ENCODE data around the gene PLEKHA8.

DNA sequence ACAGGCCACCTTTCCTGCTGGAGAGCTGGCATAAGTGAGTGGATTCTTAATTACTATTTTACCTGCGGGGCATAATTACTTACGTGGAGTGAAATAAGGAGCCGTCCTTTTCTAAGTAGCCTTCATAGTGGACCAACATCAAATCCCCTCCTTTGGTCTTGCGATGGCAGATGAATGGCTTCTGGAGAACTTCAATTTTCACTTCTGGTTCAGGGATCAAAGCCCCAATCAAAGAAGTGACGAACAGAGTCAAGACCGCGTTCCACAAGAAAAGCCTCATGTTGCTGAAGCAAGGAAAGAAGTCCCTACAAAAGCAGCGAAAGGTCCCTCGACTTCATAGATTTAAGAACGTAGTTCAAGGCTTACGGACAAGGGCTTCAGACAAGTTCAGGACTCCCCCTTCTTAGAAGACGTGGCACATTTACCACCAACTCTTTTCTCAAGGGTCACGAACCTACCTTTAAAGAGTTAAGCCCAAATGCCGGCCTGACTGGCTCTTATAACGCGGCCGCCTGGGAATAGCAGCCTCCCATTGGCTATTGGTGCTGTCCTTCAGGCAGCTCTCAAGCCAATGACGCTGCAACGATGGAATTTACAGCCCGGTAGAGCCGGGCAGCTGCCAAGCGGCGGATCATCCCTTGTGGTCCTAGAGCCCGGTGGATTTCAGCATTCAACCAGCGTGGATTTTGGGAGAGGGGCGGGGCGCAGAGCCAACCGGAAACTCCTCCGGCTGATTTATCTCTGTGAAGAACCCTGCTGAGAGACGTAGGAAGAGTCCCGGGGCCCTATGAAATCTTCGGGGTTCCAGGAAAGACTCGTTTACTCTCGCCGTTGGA, 1.8 kb upstream of the PLEKHA8 start, which contains the start of gene FKBP14:
- TF ChIP-seq MAX (IDR thresholded peaks at IDR 0.05) (peak; percentile 63; the same call in 1 of the 2 replicates), FOXM1 (IDR thresholded peaks at IDR 0.05; ENCODE audit: borderline replicate concordance, low read depth) (no peak), EP300 (IDR thresholded peaks at IDR 0.05; ENCODE audit: borderline replicate concordance) (no peak; the same call in 1 of the 2 replicates), TAF1 (IDR thresholded peaks at IDR 0.05; ENCODE audit: low read depth) (0 out of 2 replicates have a peak, but pooled peaks have one; percentile 23), EGR1 (IDR thresholded peaks at IDR 0.05) (no peak), CREB1 (IDR thresholded peaks at IDR 0.05; ENCODE audit: low read depth) (0 out of 2 replicates have a peak, but pooled peaks have one; percentile 17), ZBTB7A (IDR thresholded peaks at IDR 0.05; ENCODE audit: low read depth) (no peak), TCF12 (IDR thresholded peaks at IDR 0.05; ENCODE audit: low read depth) (no peak), NFIC (IDR thresholded peaks at IDR 0.05) (peak; percentile 81), CEBPB (IDR thresholded peaks at IDR 0.05) (no peak), TEAD4 (IDR thresholded peaks at IDR 0.05) (0 out of 2 replicates have a peak, but pooled peaks have one; percentile 35), RAD21 (IDR thresholded peaks at IDR 0.05; ENCODE audit: low read depth) (no peak)
- TF ChIP-seq, protein P1, sequence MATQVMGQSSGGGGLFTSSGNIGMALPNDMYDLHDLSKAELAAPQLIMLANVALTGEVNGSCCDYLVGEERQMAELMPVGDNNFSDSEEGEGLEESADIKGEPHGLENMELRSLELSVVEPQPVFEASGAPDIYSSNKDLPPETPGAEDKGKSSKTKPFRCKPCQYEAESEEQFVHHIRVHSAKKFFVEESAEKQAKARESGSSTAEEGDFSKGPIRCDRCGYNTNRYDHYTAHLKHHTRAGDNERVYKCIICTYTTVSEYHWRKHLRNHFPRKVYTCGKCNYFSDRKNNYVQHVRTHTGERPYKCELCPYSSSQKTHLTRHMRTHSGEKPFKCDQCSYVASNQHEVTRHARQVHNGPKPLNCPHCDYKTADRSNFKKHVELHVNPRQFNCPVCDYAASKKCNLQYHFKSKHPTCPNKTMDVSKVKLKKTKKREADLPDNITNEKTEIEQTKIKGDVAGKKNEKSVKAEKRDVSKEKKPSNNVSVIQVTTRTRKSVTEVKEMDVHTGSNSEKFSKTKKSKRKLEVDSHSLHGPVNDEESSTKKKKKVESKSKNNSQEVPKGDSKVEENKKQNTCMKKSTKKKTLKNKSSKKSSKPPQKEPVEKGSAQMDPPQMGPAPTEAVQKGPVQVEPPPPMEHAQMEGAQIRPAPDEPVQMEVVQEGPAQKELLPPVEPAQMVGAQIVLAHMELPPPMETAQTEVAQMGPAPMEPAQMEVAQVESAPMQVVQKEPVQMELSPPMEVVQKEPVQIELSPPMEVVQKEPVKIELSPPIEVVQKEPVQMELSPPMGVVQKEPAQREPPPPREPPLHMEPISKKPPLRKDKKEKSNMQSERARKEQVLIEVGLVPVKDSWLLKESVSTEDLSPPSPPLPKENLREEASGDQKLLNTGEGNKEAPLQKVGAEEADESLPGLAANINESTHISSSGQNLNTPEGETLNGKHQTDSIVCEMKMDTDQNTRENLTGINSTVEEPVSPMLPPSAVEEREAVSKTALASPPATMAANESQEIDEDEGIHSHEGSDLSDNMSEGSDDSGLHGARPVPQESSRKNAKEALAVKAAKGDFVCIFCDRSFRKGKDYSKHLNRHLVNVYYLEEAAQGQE (IDR thresholded peaks at IDR 0.05; ENCODE audit: low read depth): no peak

Measured in Ishikawa (cell line).